ENCODE results near the gene ESR2.
"Not testable (repeated sequence)": the region's sequence is repeated elsewhere in the genome, so short reads cannot be mapped to it uniquely, and the experiment has no call there.

ESR2 gene

DNA sequence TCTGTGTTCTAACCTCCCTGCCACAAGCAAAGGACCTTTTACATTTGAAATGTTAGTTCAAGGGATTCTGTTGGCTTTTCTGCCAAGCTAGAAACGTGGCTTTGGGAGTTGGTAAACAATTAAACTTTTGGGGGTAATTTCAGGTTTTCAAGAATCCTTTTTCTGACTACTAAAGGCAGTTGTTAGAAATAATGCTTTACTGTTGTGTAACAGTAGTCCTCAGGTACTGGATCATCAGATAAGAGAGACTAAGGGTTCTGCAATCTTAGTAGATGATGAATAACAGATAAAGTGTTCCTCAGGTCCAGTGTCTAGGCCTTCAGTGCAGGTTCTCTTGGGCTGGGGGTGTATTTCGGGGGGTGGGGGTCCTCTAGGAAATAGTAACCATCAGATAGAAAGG, 249.1 kb downstream of the ESR2 start:
- Mint-ChIP-seq H3K4me1 (no peaks in the 10 kb centered on the region), H3K27me3 (no peaks in the 10 kb centered on the region)

DNA sequence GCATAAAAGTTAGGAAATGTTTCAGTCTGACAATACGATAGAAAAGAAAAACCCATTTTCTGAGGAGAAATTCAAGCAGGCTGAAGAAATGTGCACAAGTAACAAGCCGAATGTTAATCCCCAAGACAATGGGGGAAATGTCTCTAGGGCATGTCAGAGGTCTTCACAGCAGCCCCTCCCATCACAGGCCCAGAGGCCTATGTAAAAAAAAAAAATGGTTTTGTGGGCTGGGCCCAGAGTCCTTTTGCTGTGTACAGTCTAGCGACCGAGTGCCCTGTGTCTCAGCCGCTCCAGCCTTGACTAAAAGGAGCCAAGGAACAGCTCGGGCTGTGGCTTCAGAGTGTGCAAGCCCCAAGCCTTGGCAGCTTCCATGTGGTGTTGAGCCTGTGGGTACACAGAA, 250.9 kb downstream of the ESR2 start:
- H3K27me3 Mint-ChIP-seq, H3K27ac Mint-ChIP-seq, DNase-seq, H3K4me3 Mint-ChIP-seq, H3K4me1 Mint-ChIP-seq, ATAC-seq: not testable (repeated sequence)
- peaks cover 13 to 14% of the 10 kb centered on the region in 2 donors for H3K9me3 Mint-ChIP-seq

More for the DNA sequence above, 249.1 kb downstream of the ESR2 start:
- H3K9me3 Mint-ChIP-seq, result peaks cover 13 to 14% of the 10 kb centered on the region in 2 donors
- ATAC-seq, result no peak
- no peak for DNase-seq
- no peak overlapping the region for H3K27ac Mint-ChIP-seq
- no peak overlapping the region for H3K4me3 Mint-ChIP-seq

DNA sequence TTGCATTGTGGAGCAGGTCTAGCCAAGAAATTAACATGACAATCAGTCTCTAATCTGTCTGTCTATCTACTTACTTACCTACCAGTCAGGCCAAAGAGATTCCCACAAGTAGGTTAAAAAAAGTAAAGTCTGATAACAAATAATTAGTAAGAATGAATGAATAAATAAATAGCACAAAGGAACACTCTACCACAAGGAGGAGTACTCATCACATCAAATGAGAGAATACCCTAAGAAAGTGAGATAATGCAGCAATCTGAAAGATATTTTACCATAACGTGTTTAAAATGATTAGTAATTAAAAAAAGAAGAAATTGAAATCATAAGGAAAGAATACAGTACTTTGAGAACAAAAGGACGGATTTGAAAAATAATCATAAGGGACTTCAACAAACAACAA, 254.1 kb downstream of the ESR2 start:
- H3K9me3 Mint-ChIP-seq, result peaks cover 13 to 14% of the 10 kb centered on the region in 2 donors
- H3K4me3 Mint-ChIP-seq, result no peak overlapping the region
- H3K4me1 Mint-ChIP-seq, result no peaks in the 10 kb centered on the region
- H3K27me3 Mint-ChIP-seq, result no peaks in the 10 kb centered on the region
- no peak overlapping the region for H3K27ac Mint-ChIP-seq
- DNase-seq (no peak), ATAC-seq (no peak)

DNA sequence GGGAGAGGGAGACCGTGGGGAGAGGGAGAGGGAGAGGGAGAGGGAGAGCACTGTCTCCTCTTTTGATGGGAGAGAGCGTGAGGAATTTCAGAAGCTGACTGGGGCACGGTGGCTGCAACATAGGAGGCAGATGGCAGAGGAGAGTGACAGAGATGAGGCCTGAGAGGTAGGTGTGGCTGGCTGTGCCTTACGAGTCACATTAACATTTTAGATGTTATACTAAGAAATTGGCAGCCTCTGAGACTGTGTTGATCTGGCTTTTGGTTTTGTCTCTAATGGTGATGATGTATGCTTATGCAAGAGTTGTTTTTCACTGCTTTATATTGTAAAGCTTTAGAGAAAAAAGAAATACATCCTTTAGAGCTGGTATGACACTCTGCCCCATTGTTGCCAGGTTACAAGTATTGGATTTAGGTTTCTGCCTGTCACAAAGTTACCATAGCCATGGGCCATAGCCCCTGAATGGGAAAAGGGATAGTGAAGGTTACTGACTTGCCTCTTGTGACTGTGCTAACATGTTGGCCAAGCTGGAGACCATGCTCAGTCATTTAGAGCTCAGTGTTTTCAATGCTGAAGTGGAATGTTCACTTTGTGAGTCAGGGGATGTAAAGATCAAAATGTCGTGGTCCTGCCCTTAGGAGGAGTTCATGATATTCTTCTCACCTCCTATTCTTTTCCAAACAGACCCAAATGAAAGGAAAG, 255.2 kb downstream of the ESR2 start:
- ATAC-seq, result no peak
- Mint-ChIP-seq H3K4me1 (no peaks in the 10 kb centered on the region), H3K9me3 (peaks cover 13 to 14% of the 10 kb centered on the region in 2 donors), H3K27ac (peak overlapping the region in 1 of 2 donors; percentile 92), H3K4me3 (no peak overlapping the region), H3K27me3 (no peaks in the 10 kb centered on the region)
- DNase-seq, result no peak

DNA sequence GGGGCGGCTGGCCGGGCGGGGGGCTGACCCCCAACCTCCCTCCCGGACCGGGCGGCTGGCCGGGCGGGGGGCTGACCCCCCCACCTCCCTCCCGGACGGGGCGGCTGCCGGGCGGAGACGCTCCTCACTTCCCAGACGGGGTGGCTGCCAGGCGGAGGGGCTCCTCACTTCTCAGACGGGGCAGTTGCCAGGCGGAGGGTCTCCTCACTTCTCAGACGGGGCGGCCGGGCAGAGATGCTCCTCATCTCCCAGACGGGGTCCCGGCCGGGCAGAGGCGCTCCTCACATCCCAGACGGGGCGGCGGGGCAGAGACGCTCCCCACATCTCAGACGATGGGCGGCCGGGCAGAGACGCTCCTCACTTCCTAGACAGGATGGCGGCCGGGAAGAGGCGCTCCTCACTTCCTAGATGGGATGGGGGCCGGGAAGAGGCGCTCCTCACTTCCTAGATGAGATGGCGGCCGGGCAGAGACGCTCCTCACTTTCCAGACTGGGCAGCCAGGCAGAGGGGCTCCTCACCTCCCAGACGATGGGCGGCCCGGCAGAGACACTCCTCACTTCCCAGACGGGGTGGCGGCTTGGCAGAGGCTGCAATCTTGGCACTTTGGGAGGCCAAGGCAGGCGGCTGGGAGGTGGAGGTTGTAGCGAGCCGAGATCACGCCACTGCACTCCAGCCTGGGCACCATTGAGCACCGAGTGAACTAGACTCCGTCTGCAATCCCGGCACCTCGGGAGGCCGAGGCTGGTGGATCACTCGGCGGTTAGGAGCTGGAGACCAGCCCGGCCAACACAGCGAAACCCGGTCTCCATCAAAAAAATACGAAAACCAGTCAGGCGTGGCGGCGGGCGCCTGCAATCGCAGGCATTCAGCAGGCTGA, 256.1 kb downstream of the ESR2 start:
- H3K4me3 Mint-ChIP-seq, DNase-seq, H3K4me1 Mint-ChIP-seq, H3K27me3 Mint-ChIP-seq, ATAC-seq: not testable (repeated sequence)
- H3K27ac Mint-ChIP-seq, result peak overlapping the region in 1 of 2 donors; percentile 92
- H3K9me3 Mint-ChIP-seq, result peaks cover 11 to 13% of the 10 kb centered on the region in 2 donors

DNA sequence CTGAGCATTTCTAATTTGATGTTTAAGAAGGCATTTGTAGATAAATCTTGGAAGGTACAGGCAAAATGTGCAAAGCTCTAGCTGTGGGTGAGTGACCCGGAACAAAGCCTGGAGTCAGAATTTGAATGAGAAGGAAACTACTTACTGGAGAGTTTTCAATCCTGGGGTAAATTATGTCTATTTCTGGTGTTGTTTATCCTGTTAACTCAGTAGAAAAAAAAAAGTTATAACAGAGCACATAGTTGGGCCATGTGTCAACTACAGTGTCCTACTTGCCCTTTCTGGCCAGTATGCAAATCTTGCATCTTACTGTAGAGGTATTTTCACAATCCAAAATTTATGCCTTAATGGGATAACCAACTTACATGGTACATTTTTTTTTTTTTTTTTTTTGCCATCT, 259.0 kb downstream of the ESR2 start:
- Mint-ChIP-seq H3K27me3 (no peaks in the 10 kb centered on the region), H3K27ac (no peak overlapping the region), H3K4me1 (no peaks in the 10 kb centered on the region), H3K4me3 (no peak overlapping the region), H3K9me3 (no peaks in the 10 kb centered on the region)
- ATAC-seq, result no peak
- DNase-seq, result no peak
